CD4-positive, alpha-beta memory T cell (primary cell): Measurements from ENCODE around the gene GAS7. TPM values are rescaled to one million over a fixed set of nuclear protein-coding genes. Genes with fewer than 3 reads are reported as not detected.

ENCODE experiments used
- CTCF ChIA-PET: fragments of 350-600 bp; sonication (Branson Sonifier 250); formaldehyde crosslinking; loops from one replicate; lab custom pipeline; 2021; ENCODE audit warnings: inconsistent platforms; ENCODE audit not compliant: partially characterized antibody; lab: Charles Lee
- POLR2A ChIA-PET: fragments of 350-600 bp; sonication (Branson Sonifier 250); formaldehyde crosslinking; loops from one replicate; lab custom pipeline; 2021; ENCODE audit not compliant: partially characterized antibody; lab: Charles Lee
- DNase-seq, 5 donors: peaks; one replicate each; pipeline versions ENCODE4 v3.0.0 to v3.0.0-alpha.2; 2020 to 2022; ENCODE audit warnings: mixed read lengths in 1 of 5
- H3K27ac ChIP-seq: one replicate; pipeline ENCODE4 v1.7.0; 2013; ENCODE audit warnings: low read depth, low read length
- H3K27me3 ChIP-seq: 2 replicates; pipeline ENCODE4 v1.7.0; 2013; ENCODE audit warnings: mild to moderate bottlenecking, low read length, moderate library complexity; ENCODE audit not compliant: insufficient read depth
- H3K36me3 ChIP-seq: 2 replicates; pipeline ENCODE4 v1.7.0; 2013; ENCODE audit warnings: mild to moderate bottlenecking, low read length, moderate library complexity; ENCODE audit not compliant: insufficient read depth
- H3K4me1 ChIP-seq: 2 replicates; pipeline ENCODE4 v1.7.0; 2013; ENCODE audit warnings: mild to moderate bottlenecking, low read length, moderate library complexity; ENCODE audit not compliant: insufficient read depth
- H3K4me3 ChIP-seq, 2 donors: one replicate each; pipeline ENCODE4 v1.7.0; 2013; ENCODE audit warnings: low read length in 2 of 2, mild to moderate bottlenecking in 1 of 2
- H3K9me3 ChIP-seq, 2 donors: one replicate each; pipeline ENCODE4 v1.7.0; 2013; ENCODE audit warnings: low read length in 2 of 2, control low read depth in 1 of 2; ENCODE audit not compliant: control insufficient read depth in 1 of 2
- H3K27ac Mint-ChIP-seq, 7 donors: one replicate each; pipeline ENCODE4 v1.8.0; 2020 to 2021; ENCODE audit warnings: mixed read lengths in 7 of 7, mild to moderate bottlenecking in 6 of 7, inconsistent platforms in 3 of 7, moderate library complexity in 3 of 7
- H3K27me3 Mint-ChIP-seq, 2 donors: one replicate each; pipeline ENCODE4 v1.8.0; 2020 to 2021; ENCODE audit warnings: mixed read lengths in 2 of 2
- H3K36me3 Mint-ChIP-seq, 2 donors: one replicate each; pipeline ENCODE4 v1.8.0; 2020 to 2021; ENCODE audit warnings: mixed read lengths in 2 of 2, inconsistent platforms in 1 of 2, mild to moderate bottlenecking in 1 of 2
- H3K4me1 Mint-ChIP-seq, 4 donors: one replicate each; pipeline ENCODE4 v1.8.0; 2020 to 2021; ENCODE audit warnings: mixed read lengths in 4 of 4, mild to moderate bottlenecking in 1 of 4
- H3K4me3 Mint-ChIP-seq, 8 donors: one replicate each; pipeline ENCODE4 v1.8.0; 2020 to 2021; ENCODE audit warnings: mixed read lengths in 8 of 8, mild to moderate bottlenecking in 7 of 8, moderate library complexity in 6 of 8, inconsistent platforms in 3 of 8
- H3K9me3 Mint-ChIP-seq, 8 donors: one replicate each; pipeline ENCODE4 v1.8.0; 2020 to 2021; ENCODE audit warnings: mixed read lengths in 8 of 8, mild to moderate bottlenecking in 5 of 8, inconsistent platforms in 3 of 8, moderate library complexity in 1 of 8
- intact Hi-C: fragments of 100-400 bp; cut with micrococcal nuclease; formaldehyde crosslinking; loops from one replicate; pipeline ENCODE4 v1.15.1; 2023
- polyA plus RNA-seq, 2 donors: library from polyadenylated mRNA; unstranded; fragments of 300-500 nt; fragmentation: Illumina TruSeq; gene quantifications; one replicate each; pipeline ENCODE4 v1.2.3, GENCODE V29; 2021
- total RNA-seq, 2 experiments: library from RNA; stranded (reverse); gene quantifications; one replicate each; pipeline ENCODE4 v1.2.3, GENCODE V29; 2021

Gene GAS7
- total and polyA plus RNA-seq, 4 experiments from 2014 or later: 0.42 to 5.2 (median 3.0) TPM

GRCh38 chr17:10156077-10156435 is 42.4 kb downstream of the GAS7 start:
- no peak overlapping the region for H3K27ac Mint-ChIP-seq
- no peaks in the 10 kb centered on the region for H3K36me3 Mint-ChIP-seq
- no peak overlapping the region for H3K4me3 ChIP-seq
- H3K4me1 ChIP-seq: no peaks in the 10 kb centered on the region
- H3K36me3 ChIP-seq: no peaks in the 10 kb centered on the region
- no peaks in the 10 kb centered on the region for H3K9me3 ChIP-seq
- no peak overlapping the region for H3K27ac ChIP-seq
- ChIA-PET POLR2A (no interaction called here), CTCF (no interaction called here)
- no peak overlapping the region for H3K4me3 Mint-ChIP-seq
- H3K9me3 Mint-ChIP-seq: peaks cover 0 to 1% (median 0%) of the 10 kb centered on the region in 8 donors
- DNase-seq: no peak
- intact Hi-C loops: no loop called here
- no peaks in the 10 kb centered on the region for H3K27me3 ChIP-seq
- peaks cover 0 to 7% (median 1%) of the 10 kb centered on the region in 4 donors for H3K4me1 Mint-ChIP-seq
- H3K27me3 Mint-ChIP-seq: no peaks in the 10 kb centered on the region

- CTCF ChIA-PET: no interaction called here
- Histone ChIP-seq H3K36me3 (no peaks in the 10 kb centered on the region), H3K4me1 (no peaks in the 10 kb centered on the region), H3K27me3 (no peaks in the 10 kb centered on the region), H3K9me3 (no peaks in the 10 kb centered on the region), H3K4me3 (no peak overlapping the region), H3K27ac (no peak overlapping the region)
- H3K27me3 Mint-ChIP-seq: no peaks in the 10 kb centered on the region
- no peak overlapping the region for H3K4me3 Mint-ChIP-seq
- POLR2A ChIA-PET: no interaction called here
- intact Hi-C loops: no loop called here
- peaks cover 0 to 1% (median 0%) of the 10 kb centered on the region in 8 donors for H3K9me3 Mint-ChIP-seq
- H3K4me1 Mint-ChIP-seq: peaks cover 0 to 7% (median 1%) of the 10 kb centered on the region in 4 donors
- H3K36me3 Mint-ChIP-seq: no peaks in the 10 kb centered on the region
- no peak for DNase-seq
- H3K27ac Mint-ChIP-seq: no peak overlapping the region
Observed at GRCh38 chr17:10155371-10156076, 42.9 kb downstream of the GAS7 start.

- no peak overlapping the region for H3K27ac Mint-ChIP-seq
- intact Hi-C loops: no loop called here
- POLR2A ChIA-PET: no interaction called here
Observed at GRCh38 chr17:10151667-10152496, 46.5 kb downstream of the GAS7 start.

GRCh38 chr17:10149573-10150399 is 48.6 kb downstream of the GAS7 start:
- peak overlapping the region in 4 of 8 donors; percentile 13 to 57 (median 43) for H3K4me3 Mint-ChIP-seq
- peaks cover 12% of the 10 kb centered on the region for H3K4me1 ChIP-seq
- H3K36me3 Mint-ChIP-seq: no peaks in the 10 kb centered on the region
- peaks cover 10 to 23% (median 11%) of the 10 kb centered on the region in 4 donors for H3K4me1 Mint-ChIP-seq
- DNase-seq: peak in 3 of 5 donors; percentile 15 to 42 (median 20)
- H3K27ac Mint-ChIP-seq: peak overlapping the region in 2 of 7 donors; percentile 59 to 76
- H3K27ac ChIP-seq: no peak overlapping the region
- H3K27me3 ChIP-seq: no peaks in the 10 kb centered on the region
- ChIA-PET CTCF (no interaction called here), POLR2A (no interaction called here)
- intact Hi-C loops: no loop called here
- peaks cover 0 to 3% (median 0%) of the 10 kb centered on the region in 8 donors for H3K9me3 Mint-ChIP-seq
- no peak overlapping the region for H3K4me3 ChIP-seq
- H3K36me3 ChIP-seq: no peaks in the 10 kb centered on the region
- H3K27me3 Mint-ChIP-seq: no peaks in the 10 kb centered on the region
- H3K9me3 ChIP-seq: no peaks in the 10 kb centered on the region

More at GRCh38 chr17:10151667-10152496, 46.5 kb downstream of the GAS7 start:
- Mint-ChIP-seq H3K27me3 (no peaks in the 10 kb centered on the region), H3K9me3 (peaks cover 0 to 3% (median 0%) of the 10 kb centered on the region in 8 donors), H3K36me3 (no peaks in the 10 kb centered on the region), H3K4me3 (no peak overlapping the region), H3K4me1 (peaks cover 7 to 17% (median 12%) of the 10 kb centered on the region in 4 donors)
- no peaks in the 10 kb centered on the region for H3K27me3 ChIP-seq
- DNase-seq: no peak
- no peaks in the 10 kb centered on the region for H3K36me3 ChIP-seq
- H3K4me1 ChIP-seq: peaks cover 10% of the 10 kb centered on the region
- no peak overlapping the region for H3K4me3 ChIP-seq
- H3K9me3 ChIP-seq: no peaks in the 10 kb centered on the region
- CTCF ChIA-PET: no interaction called here
- H3K27ac ChIP-seq: no peak overlapping the region

GRCh38 chr17:10147761-10148415 is 50.5 kb downstream of the GAS7 start:
- no peak for DNase-seq
- Histone ChIP-seq H3K4me3 (no peak overlapping the region), H3K36me3 (no peaks in the 10 kb centered on the region), H3K27me3 (no peaks in the 10 kb centered on the region), H3K4me1 (peaks cover 14% of the 10 kb centered on the region), H3K9me3 (no peaks in the 10 kb centered on the region), H3K27ac (no peak overlapping the region)
- Mint-ChIP-seq H3K27me3 (peaks cover 0 to 2% of the 10 kb centered on the region in 2 donors), H3K36me3 (no peaks in the 10 kb centered on the region), H3K27ac (no peak overlapping the region), H3K4me3 (no peak overlapping the region), H3K4me1 (peaks cover 10 to 23% (median 11%) of the 10 kb centered on the region in 4 donors), H3K9me3 (peaks cover 0 to 3% (median 0%) of the 10 kb centered on the region in 8 donors)
- intact Hi-C loops: no loop called here
- ChIA-PET CTCF (no interaction called here), POLR2A (no interaction called here)

GRCh38 chr17:10147040-10147439 is 51.4 kb downstream of the GAS7 start:
- intact Hi-C loops: no loop called here
- H3K4me3 Mint-ChIP-seq: no peak overlapping the region
- Histone ChIP-seq H3K27ac (no peak overlapping the region), H3K9me3 (no peaks in the 10 kb centered on the region), H3K4me1 (peaks cover 14% of the 10 kb centered on the region), H3K27me3 (no peaks in the 10 kb centered on the region), H3K36me3 (no peaks in the 10 kb centered on the region), H3K4me3 (no peak overlapping the region)
- H3K4me1 Mint-ChIP-seq: peaks cover 10 to 23% (median 11%) of the 10 kb centered on the region in 4 donors
- H3K9me3 Mint-ChIP-seq: peaks cover 0 to 3% (median 0%) of the 10 kb centered on the region in 8 donors
- peaks cover 0 to 2% of the 10 kb centered on the region in 2 donors for H3K27me3 Mint-ChIP-seq
- ChIA-PET POLR2A (no interaction called here), CTCF (no interaction called here)
- H3K36me3 Mint-ChIP-seq: no peaks in the 10 kb centered on the region
- DNase-seq: no peak
- no peak overlapping the region for H3K27ac Mint-ChIP-seq
